ENCODE data around the gene TMEM263.
A peak's percentile ranks its signal among the peaks of the same experiment; 100 is the strongest.
"Not testable (repeated sequence)": the region's sequence is repeated elsewhere in the genome, so short reads cannot be mapped to it uniquely, and the experiment has no call there.

TMEM263 gene

DNA sequence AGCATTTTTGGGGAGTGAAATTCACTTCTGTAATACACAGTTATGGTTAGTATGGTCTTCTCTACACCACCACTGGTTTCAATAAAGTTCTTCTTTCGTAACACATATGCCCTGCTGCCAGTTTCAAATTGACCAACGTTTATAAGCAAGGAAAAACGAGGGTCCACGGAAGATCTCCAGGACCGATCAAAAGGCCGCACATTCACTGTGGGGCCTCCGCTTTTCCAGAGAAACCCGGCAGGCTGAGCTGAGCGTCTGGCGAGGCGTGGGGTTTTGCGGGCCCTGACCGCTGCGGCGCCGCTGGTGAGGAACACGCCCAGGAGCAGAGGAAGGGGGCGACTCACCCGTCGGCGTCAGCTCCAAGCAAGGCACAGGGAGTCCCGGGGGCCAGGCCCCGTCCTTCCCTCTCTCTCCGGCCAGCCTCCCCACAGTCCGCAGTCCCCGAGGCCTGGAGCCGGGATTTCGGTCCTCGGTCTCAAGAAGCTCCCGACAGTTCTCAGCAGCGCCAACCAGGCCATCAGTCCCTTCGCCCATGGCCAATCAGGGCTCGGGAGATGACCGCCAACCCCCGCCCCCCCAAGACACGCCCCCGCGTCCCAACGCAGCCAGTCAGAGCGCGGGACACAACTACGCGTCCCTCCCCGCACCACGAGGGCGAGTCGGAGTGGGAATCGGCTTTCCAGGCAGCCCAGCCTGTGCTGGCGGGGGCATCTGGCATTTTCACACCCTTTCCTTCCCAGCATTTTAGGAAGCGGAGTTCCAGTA is 31.1 kb downstream of the TMEM263 start, which contains the start of gene MTERF2:
Gene MTERF2, minus strand, starts transcription at position 522 of the 765 bp plus-strand sequence. CDS start 8,432 bp downstream, outside the sequence.
- DNase-seq = peak; percentile 93

DNA sequence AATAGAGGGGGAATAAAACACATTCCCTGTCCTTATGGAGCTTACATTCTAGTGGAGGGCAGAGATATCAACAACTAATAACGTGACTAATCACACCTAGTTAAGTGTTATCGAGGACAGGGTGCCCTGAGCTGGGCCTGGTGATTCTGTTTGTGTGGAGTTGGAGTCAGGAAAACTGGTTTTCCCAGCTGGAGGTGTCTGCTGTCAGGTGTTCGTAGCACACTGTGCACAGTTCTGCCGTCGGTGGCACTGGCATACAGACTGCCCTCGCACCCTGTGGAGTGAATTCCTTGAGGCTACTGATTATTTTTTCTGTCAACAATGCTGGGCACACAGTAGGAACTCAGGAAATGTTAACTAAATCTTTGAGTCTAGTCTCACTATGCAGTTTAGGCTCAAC is 32.1 kb downstream of the TMEM263 start:
- DNase-seq = no peak

DNA sequence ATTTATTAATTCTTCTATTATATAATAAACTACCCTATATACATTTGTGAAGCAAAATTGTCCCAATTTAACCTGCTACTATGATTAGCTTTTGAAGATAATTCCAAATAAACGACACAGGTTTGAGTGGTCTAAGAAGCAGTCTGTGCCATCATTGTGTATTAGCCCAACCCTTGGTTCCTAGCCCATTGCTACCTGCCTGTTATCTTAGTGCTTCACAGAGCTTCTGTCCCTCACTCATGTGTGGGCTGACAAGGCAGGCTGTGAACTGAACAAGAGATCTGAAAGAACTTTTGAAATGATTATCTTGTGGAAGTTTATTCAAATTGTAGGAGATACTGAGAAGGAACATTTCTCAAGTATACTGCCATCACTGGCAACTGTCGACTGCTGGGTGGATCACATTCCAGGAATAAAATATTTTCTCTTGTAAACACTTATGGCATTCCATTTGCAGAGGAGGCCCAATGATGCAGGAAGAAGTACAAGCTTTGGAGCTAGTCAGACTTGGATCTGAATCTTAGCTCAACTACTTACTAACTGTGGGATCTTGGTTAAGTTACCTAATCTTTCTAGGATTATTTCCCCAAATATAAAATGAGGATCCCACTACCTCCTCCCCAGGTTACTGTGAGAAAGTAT is 39.0 kb downstream of the TMEM263 start:
- no peak for DNase-seq

DNA sequence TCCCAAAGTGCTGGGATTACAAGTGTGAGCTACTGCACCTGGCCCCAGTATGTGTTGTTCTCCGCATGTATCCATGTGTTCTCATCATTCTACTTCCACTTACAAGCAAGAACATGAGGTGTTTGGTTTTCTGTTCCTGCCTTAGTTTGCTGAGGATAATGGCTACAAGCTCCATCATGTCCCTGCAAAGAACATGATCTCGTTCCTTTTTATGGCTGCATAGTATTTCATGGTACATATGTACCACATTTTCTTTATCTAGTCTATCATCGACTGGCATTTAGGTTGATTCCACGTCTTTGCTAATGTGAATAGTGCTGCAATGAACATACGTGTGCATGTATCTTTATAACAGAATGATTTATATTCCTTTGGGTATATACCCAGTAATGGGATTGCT is 40.4 kb downstream of the TMEM263 start:
- not testable (repeated sequence) for DNase-seq

DNA sequence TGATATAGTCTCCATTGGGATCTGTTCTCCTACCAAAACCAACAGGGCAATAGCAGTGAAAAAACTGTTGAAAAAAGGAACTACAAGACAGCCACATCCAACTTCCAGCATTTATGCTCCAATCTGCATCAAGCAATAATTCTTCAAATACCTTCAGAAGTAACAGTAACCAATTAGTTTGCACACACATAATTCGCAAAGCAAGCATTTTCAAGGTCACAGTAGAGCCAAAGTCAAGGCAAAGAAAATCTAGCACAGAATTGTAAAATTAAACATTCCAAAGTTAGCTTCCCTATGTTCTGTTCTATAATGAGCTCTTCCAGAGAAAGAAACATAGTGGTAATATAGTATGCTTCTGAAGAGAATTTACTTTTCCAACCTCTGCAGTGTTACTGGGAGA is 42.2 kb downstream of the TMEM263 start:
- no peak for DNase-seq

DNA sequence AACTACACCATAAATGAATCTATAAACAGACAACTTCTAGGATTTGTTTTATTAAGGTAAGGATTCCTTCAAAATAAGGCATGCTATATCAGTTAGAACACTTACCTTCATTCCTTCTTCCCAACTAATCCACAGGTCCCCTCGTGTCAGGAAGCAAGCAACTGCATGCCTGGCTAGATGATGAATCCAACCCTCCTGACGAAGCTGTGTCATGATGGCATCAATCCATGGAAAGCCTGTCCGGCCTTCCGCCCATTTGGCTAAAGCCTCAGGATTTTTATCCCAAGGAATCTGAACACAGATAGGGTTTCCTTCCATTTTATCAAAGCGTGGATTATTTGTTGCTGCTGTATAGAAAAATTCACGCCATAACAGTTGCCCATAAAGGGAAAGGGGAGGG is 43.7 kb downstream of the TMEM263 start:
- DNase-seq = no peak

DNA sequence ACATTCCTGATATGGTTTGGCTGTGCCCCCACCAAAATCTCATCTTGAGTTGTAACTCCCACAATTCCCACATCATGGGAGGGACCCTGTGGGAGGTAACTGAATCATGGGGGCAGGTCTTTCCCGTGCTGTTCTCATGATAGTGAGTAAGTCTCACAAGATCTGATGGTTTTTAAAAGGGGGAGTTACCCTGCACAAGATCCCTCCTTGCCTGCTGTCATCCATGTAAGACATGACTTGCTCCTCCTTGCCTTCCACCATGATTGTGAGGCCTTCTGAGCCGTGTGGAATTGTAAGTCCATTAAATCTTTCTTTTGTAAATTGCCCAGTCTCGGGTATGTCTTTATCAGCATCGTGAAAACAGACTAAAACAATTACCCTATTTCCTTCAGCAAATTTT is 47.0 kb downstream of the TMEM263 start:
- DNase-seq = not testable (repeated sequence)

DNA sequence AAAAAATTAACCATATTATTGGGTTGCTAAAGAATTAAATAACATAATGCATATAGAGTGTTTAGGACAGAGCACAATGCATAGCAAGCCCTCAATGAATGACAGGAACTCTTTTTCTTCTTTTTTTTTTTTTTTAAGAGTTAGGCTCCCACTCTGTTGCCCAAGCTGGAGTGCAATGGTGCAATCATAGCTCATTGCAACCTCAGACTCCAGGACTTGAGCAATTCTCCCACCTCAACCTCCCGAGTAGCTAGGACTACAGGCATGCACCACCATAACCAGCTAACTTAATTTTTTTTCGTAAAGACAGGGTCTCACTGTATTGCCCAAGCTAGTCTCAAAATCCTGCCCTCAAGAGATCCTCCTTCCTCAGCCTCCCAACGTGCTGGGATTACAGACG is 51.7 kb downstream of the TMEM263 start:
- DNase-seq = no peak

DNA sequence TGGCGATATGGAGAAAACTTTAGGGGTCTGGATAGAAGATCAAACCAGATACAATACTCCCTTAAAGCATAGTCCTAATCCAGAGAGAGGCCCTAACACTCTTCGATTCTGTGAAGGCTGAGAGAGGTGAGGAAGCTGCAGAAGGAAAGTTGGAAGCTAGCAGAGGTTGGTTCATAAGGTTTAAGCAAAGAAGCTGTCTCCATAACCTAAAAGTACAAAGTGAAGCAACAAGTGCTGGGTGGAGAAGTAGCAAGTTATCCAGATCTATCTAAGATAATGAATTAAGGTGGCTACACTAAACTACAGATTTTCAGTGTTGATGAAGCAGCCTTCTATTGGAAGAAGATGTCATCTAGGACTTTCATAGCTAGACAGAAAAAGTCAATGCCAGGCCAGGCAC is 55.8 kb downstream of the TMEM263 start:
- no peak for DNase-seq

DNA sequence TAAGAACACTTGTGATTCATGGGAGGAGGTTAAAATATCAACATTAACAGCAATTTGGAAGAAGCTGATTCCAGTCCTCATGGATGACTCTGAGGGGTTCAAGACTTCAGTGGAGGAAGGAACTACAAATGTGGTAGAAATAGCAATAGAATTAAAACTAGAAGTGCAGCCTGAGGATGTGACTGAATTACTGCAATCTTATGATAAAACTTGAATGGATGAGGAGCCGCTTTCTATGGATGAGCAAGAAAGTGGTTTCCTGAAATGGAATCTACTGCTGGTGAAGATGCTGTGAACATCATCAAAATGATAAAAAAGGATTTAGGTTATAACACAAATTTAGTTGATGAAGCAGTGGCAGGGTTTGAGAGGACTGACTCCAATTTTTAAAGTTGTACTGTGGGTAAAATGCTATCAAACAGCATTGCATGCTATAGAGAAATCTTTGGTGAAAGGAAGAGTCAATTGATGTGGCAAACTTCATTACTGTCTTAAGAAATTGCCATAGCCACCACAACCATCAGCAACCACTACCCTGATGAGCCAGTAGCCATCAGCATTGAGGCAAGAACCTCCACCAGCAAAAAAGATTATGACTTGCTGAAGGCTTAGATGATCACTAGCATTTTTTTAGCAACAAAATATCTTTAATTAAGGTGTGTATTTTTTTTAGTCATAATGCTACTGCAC is 57.2 kb downstream of the TMEM263 start:
- no peak for DNase-seq

DNA sequence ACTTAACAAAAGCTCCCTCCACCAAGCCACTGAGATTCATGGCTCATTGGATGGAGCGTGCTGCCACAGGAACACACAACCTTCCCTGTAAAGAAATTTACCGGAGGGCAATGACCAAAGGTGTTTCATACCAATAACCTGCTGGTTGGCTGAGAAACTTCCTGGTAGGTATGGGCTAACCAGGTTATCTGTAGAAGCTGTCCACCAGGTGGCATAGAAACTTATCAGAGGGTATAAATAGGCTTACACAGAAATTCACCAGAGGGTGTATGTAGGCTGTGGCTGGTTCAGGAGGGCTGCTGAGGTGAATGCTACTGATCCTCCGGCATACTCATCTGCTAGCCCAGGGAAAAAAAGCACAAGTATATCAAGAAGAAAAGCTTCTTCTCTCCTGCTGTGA is 58.3 kb downstream of the TMEM263 start:
- no peak for DNase-seq

DNA sequence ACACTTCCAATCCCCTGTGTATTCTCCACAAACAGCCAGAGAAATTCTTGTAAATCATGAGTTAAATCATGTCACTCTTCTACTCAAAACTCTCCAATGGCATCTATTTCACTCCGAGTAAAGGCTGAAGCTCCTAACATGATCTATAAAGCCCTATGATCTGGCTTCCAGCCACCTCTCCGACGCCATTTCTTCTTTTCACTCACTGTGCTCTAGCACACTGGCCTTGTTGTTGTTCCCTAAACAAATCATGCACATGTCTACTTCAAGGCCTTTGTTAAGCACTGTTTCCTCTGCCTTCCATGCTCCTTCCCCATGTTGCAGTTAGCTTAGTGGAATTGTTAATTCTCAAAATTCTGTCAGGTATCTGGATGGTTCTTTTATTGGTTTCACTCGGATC is 61.3 kb downstream of the TMEM263 start:
- DNase-seq = no peak

DNA sequence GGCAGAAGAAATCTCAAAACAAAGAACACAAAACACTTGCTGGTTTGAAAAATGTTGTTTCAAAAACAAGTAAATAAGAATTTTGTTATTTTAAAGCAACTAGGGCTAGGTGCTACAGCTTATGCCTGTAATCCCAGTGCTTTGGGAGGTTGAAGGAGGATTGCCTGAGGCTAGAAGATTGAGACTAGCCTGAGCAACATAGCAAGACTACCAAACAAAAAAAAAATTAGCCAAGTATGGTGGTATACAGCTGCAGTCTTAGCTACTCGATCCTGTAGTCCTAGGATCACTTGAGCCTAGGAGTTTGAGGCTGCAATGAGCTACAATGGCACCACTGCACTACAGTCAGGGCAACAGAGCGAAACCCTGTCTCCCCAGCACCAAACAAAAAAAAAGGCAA is 63.8 kb downstream of the TMEM263 start:
- no peak for DNase-seq
